HepG2 (cell line): Measurements from ENCODE around the gene ARHGAP45.

Experiments
- ARNTL ChIP-seq: sonication (generic); formaldehyde crosslinking; IDR thresholded peaks from 2 replicates; pipeline ENCODE4 v1.4.0; 2020; ENCODE audit warnings: mild to moderate bottlenecking, missing genetic modification reagents
- CEBPZ ChIP-seq: IDR thresholded peaks from 2 replicates; pipeline ENCODE4 v1.6.1; 2012; ENCODE audit warnings: low read length, improper control_type of control experiment
- EP300 ChIP-seq, 3 experiments: sonication (generic) in 1 of 3; formaldehyde crosslinking in 1 of 3; IDR thresholded peaks; 2 replicates each; pipeline versions ENCODE4 v1.5.1 to v1.6.1; 2011 to 2020; ENCODE audit warnings: low read depth in 2 of 3, low read length in 2 of 3, borderline replicate concordance in 1 of 3, improper control_type of control experiment in 1 of 3, mild to moderate bottlenecking in 1 of 3, missing genetic modification reagents in 1 of 3, moderate library complexity in 1 of 3
- GTF2F1 ChIP-seq: fragments of 150-350 bp; IDR thresholded peaks from 2 replicates; pipeline ENCODE4 v1.6.1; 2014; ENCODE audit warnings: low read length
- JUNB ChIP-seq: sonication (generic); formaldehyde crosslinking; IDR thresholded peaks from 2 replicates; pipeline ENCODE4 v1.8.0; 2022; ENCODE audit warnings: missing genetic modification reagents, mild to moderate bottlenecking, borderline replicate concordance
- POLR2AphosphoS5 ChIP-seq: IDR thresholded peaks from 2 replicates; pipeline ENCODE4 v1.6.1; 2012; ENCODE audit warnings: low read depth, low read length
- RBM39 ChIP-seq: fragments of 200-400 bp; formaldehyde crosslinking; IDR thresholded peaks from one replicate; pipeline ENCODE4 v1.6.1; 2018; ENCODE audit warnings: antibody characterized with exemption, mild to moderate bottlenecking, low read depth, low read length; ENCODE audit not compliant: poor library complexity, severe bottlenecking
- SALL2 ChIP-seq: sonication (generic); formaldehyde crosslinking; IDR thresholded peaks from 2 replicates; pipeline ENCODE4 v1.8.1; 2023; ENCODE audit warnings: mild to moderate bottlenecking, missing genetic modification reagents, inconsistent platforms
- ZBTB8A ChIP-seq: sonication (generic); formaldehyde crosslinking; IDR thresholded peaks from 2 replicates; pipeline ENCODE4 v1.4.0; 2020; ENCODE audit warnings: mild to moderate bottlenecking, low read depth, missing genetic modification reagents, borderline replicate concordance
- ZSCAN29 ChIP-seq: sonication (generic); formaldehyde crosslinking; conservative IDR thresholded peaks from 2 replicates; pipeline ENCODE4 v1.4.0; 2020; ENCODE audit warnings: mild to moderate bottlenecking, missing genetic modification reagents
- TF ChIP-seq, protein P1 (sequence below): sonication (generic); formaldehyde crosslinking; IDR thresholded peaks from 2 replicates; pipeline ENCODE4 v1.5.0; 2020; ENCODE audit warnings: mild to moderate bottlenecking, missing genetic modification reagents, moderate library complexity
- TF ChIP-seq, protein P2 (sequence below): sonication (generic); formaldehyde crosslinking; IDR thresholded peaks from 2 replicates; pipeline ENCODE4 v1.8.1; 2023; ENCODE audit warnings: missing genetic modification reagents, inconsistent platforms, borderline replicate concordance
- TF ChIP-seq, protein P3 (sequence below): sonication (generic); formaldehyde crosslinking; IDR thresholded peaks from 2 replicates; pipeline ENCODE4 v1.9.0; 2021; ENCODE audit warnings: missing genetic modification reagents, borderline replicate concordance

GRCh38 chr19:1131718-1132551, 65.0 kb downstream of the ARHGAP45 start:
- TF ChIP-seq CEBPZ (no peak), SALL2 (CRISPR knock-in tag) (no peak), RBM39 (no peak), ARNTL (CRISPR knock-in tag) (no peak), GTF2F1 (no peak), POLR2AphosphoS5 (no peak), ZSCAN29 (CRISPR knock-in tag) (no peak), EP300 (IDR thresholded peaks at IDR 0.05; ENCODE audit: low read depth in 2 of 2, low read length in 2 of 2) (no peak), EP300 (CRISPR knock-in tag; IDR thresholded peaks at IDR 0.05; ENCODE audit: borderline replicate concordance) (no peak), ZBTB8A (CRISPR knock-in tag) (no peak), JUNB (no peak)
- TF ChIP-seq, protein P1, sequence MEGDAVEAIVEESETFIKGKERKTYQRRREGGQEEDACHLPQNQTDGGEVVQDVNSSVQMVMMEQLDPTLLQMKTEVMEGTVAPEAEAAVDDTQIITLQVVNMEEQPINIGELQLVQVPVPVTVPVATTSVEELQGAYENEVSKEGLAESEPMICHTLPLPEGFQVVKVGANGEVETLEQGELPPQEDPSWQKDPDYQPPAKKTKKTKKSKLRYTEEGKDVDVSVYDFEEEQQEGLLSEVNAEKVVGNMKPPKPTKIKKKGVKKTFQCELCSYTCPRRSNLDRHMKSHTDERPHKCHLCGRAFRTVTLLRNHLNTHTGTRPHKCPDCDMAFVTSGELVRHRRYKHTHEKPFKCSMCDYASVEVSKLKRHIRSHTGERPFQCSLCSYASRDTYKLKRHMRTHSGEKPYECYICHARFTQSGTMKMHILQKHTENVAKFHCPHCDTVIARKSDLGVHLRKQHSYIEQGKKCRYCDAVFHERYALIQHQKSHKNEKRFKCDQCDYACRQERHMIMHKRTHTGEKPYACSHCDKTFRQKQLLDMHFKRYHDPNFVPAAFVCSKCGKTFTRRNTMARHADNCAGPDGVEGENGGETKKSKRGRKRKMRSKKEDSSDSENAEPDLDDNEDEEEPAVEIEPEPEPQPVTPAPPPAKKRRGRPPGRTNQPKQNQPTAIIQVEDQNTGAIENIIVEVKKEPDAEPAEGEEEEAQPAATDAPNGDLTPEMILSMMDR, result no peak
- TF ChIP-seq, protein P2, sequence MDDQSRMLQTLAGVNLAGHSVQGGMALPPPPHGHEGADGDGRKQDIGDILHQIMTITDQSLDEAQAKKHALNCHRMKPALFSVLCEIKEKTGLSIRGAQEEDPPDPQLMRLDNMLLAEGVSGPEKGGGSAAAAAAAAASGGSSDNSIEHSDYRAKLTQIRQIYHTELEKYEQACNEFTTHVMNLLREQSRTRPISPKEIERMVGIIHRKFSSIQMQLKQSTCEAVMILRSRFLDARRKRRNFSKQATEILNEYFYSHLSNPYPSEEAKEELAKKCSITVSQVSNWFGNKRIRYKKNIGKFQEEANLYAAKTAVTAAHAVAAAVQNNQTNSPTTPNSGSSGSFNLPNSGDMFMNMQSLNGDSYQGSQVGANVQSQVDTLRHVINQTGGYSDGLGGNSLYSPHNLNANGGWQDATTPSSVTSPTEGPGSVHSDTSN (CRISPR knock-in tag), result no peak
- TF ChIP-seq, protein P3, sequence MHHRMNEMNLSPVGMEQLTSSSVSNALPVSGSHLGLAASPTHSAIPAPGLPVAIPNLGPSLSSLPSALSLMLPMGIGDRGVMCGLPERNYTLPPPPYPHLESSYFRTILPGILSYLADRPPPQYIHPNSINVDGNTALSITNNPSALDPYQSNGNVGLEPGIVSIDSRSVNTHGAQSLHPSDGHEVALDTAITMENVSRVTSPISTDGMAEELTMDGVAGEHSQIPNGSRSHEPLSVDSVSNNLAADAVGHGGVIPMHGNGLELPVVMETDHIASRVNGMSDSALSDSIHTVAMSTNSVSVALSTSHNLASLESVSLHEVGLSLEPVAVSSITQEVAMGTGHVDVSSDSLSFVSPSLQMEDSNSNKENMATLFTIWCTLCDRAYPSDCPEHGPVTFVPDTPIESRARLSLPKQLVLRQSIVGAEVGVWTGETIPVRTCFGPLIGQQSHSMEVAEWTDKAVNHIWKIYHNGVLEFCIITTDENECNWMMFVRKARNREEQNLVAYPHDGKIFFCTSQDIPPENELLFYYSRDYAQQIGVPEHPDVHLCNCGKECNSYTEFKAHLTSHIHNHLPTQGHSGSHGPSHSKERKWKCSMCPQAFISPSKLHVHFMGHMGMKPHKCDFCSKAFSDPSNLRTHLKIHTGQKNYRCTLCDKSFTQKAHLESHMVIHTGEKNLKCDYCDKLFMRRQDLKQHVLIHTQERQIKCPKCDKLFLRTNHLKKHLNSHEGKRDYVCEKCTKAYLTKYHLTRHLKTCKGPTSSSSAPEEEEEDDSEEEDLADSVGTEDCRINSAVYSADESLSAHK (CRISPR knock-in tag), result no peak
